Measurements from ENCODE around the gene UNC45A.

GRCh38 chr15:90906181-90906849 is 28.8 kb upstream of the UNC45A start:
- TF ChIP-seq CTCF (IDR thresholded peaks at IDR 0.05) (no peak), POLR2A (IDR thresholded peaks at IDR 0.05) (no peak)

All from right lobe of liver (tissue), 4 donors.